Stimulated activated CD8-positive, alpha-beta memory T cell treated with anti-CD3 and anti-CD28 coated beads, Interleukin-15, amount 100 ng/mL, for 4 hours (primary cell): Measurements from ENCODE around the gene NTM.

Source experiments
- DNase-seq, 2 donors: peaks; one replicate each; pipeline ENCODE4 v3.0.0-alpha.2; 2020; ENCODE audit warnings: low read depth in 2 of 2

The NTM gene

GRCh38 chr11:131687291-131688047 is 317.1 kb downstream of the NTM start:
- DNase-seq = no peak

- no peak for DNase-seq
Measured at GRCh38 chr11:131688048-131688693, 317.8 kb downstream of the NTM start.

- no peak for DNase-seq
Measured at GRCh38 chr11:131689049-131689925, 318.9 kb downstream of the NTM start.

DNA sequence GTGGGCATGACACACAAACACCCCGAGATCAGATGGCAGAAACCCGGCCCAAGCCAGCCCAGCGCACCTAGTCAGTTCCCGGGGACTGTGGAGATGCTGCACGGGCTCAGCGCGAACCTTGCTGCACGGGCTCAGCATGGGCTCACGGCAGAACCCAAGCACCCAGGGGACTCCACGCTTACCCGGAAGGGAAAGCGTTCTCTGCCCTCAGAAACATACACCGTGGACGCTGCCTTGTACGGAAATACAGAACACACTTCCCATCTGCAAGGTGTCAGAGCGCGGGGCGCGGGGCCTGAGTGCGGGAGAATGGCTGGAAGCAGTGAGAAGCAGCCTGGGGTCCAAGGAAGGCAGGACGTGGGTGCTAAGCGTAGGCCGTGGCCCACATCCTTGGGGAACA is 319.9 kb downstream of the NTM start:
- no peak for DNase-seq

DNA sequence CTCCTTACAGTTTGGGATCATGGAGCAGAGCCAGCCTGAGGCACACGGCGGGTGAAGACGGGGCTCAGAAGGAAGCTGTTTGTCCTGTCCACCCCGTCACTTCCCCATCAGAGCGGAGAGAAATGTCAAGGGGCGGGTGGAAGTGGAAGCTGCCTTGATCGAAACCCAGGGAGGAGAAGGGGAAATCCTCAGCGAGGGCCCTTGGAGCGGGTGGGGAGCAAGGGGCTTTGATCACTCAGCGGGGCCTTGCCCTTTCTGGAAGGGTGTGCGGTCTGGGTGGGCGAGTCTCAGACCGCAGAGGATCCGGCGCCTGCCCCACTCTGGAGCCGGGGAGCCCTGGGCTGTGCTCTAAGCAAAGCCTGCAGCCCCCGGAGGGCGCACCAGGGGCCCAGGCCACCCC is 320.4 kb downstream of the NTM start:
- DNase-seq = no peak

DNA sequence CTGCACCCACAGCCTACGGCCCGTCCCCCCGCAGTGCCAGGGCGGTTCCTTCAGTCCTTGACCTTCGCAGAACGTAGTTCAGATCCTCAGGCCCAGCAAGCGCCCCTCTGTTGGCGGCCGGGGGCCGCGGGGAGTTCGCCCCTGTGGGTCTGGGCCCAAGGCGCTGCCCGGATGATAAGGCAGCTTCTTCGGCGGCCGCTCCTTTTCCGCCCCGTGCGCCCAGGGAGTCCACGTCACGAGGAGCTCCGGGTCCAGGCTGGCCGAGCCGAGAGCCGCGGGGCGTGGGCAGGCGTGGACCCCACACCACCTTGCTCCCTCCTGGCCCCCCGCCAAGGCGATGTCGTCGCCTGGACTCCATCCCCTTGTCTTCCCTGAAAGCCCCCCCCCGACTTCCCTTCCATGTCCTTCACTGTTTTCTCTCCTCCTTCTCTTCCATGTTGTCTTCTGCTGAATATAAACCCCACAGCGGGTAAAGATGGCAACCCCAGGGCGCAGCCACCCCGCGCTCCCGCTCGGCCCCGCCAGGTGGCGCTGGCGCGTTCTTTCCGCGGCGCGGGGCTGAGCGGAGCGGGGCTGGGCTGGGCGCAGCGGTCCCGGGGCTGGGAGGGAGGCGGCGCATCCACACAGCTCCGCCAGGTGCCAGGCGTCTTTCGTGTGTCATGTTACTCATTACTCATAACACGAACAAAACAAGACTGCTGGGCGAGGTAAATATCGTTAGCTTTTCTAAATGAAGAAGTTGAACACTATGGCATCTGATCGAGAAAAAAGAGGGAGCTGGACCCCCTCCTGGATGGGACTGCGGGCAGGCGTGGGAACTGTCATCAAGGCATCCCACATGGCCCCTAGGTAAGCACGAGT is 321.0 kb downstream of the NTM start:
- DNase-seq = no peak

GRCh38 chr11:131692151-131692550 is 321.7 kb downstream of the NTM start:
- no peak for DNase-seq

DNA sequence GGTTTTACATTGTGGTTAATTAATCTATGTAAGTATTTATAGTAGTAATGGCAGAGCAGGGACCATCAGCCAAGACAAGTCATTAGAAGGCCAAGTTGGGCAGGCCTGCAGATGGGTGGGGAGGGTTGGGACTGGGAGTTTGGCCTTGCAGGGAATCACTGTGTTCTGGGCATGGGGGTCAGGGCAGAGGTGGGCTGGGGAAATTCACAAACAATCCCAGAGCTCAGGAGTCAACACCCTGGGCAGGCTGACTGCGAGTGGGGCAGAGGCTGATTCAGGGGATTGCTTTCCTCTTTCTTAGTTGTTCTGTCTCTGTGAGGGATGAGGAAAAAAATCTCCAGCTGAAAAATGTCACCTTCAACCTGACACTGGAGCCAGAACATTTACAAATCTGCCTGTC is 322.5 kb downstream of the NTM start:
- DNase-seq = no peak

DNA sequence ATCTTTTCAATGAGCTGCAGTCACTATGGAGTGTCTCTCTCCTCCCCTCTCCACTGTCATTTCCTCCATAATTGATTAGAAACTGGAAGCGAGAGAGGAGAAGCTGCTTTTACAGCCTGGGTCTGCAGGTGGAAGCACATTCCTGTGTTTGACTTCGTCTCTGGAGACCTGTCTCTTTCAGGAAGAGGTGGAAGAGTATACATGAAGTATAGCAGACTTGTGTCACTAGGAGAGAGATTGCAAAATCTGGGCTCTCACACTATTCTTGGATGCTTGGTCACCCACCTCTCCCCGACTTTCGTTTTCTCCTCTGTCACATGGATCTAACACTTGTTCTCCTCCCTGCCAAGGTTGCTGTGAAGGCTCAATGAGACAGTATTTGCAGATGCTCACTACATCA is 323.3 kb downstream of the NTM start:
- DNase-seq = no peak

DNA sequence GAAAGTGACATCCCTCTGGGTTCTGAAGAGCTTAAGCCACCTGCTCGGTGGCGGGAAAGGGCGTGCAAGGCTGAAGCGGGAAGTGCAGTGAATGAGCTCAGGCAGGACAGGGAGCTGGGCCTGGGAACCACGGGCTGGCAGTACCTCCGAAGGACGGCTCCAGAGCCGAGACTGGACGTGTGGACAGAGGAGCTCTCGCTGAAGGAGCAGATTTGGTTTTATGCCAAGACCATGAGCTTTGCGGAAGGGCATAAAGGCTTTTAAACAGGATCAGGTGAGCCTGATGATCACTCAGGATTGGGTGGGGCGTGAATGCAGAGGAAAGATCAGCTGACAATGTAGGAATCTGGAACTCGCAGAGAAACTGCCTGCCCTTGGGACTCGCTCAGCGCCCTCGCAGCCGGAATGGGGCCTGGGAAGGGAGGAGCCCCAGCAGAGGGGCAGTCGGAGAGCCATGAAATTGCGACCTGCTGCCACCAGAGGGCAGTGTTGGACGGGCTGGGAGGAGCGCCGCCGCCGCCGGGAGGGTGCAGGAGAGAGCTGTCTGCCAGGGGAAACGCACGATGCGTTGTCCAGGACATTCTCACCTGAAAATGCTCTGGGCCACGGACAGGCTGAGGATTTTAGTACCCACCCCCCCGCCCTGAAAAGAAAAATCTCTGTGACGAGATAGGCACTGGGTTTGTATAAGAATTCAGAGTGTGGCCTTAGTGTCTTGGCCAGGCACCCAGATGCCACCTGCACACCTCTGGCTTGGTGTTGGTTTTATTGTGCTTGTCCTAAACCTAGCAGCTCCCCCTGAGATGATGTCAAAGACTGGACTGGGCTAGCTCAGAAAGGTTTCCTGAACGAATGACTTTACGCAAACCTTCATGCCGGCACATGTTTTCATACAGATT is 324.4 kb downstream of the NTM start:
- DNase-seq = no peak

GRCh38 chr11:131695889-131696429 is 325.5 kb downstream of the NTM start:
- no peak for DNase-seq

DNA sequence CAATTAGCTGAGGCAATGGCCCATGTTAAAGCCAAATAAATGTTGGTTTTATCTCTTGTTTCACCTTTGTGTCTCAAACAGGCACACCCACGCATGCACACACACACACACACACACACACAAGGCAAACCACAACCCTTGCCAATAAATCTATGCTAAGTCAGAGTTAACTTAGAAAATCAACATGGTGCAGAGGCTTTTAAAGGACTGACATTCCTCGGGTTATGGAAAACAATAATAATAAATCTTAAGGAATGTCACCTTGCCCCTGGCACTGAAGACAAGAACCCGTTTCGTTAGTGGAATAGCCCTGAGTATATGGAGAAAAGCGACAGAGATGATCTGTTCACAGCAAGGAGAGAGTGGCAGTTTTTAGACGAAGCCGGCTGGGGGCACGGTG is 326.3 kb downstream of the NTM start:
- no peak for DNase-seq

DNA sequence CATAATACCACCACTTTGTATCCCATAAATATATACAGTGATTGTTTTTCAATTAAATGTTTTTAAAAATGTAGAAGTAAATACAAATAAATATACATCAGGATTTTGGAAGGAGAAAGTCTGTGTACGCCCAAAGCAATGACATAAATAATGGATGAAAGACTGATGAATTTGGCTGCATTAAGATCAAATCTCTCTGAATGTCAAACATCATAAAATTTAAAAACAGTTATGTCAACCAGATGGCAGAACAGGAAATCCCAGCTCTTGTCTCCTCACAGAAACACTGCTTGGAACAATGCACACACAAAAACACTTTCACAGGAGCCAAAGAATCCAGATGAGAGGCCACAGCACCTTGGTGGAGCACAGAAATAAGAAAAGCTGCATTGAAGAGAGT is 332.9 kb downstream of the NTM start:
- DNase-seq = no peak

- no peak for DNase-seq
Measured at GRCh38 chr11:131704682-131705081, 334.3 kb downstream of the NTM start.

- no peak for DNase-seq
Measured at GRCh38 chr11:131710511-131710910, 340.1 kb downstream of the NTM start.

GRCh38 chr11:131712897-131713296 is 342.5 kb downstream of the NTM start:
- no peak for DNase-seq

DNA sequence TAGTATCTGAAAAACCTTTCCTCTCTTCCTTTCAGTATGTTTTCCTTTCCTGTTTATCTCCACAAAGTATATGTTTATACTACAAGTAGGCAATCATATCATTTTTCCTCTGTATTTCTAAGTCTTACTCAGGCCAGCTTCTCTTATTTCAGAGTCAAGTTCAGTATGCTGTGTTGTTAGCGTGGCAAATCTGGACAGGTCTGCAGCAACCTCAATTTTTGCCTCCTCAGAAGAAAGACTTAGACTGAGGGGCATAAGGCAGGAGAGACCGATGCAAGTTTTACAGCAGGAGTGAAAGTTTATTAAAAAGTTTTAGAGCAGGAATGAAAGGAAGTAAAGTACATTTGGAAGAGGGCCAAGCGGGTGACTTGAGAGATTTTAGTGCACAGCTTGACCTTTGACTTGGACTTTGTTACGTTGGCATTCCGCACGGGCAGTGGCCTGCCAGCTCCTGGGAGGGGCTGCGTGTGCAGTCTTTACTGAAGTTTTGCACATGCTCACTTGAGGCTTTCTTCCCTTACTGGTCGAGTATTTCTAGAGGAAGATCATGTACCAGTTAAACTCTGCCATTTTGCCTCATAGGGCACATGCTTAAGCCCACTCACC is 343.2 kb downstream of the NTM start:
- DNase-seq = no peak

DNA sequence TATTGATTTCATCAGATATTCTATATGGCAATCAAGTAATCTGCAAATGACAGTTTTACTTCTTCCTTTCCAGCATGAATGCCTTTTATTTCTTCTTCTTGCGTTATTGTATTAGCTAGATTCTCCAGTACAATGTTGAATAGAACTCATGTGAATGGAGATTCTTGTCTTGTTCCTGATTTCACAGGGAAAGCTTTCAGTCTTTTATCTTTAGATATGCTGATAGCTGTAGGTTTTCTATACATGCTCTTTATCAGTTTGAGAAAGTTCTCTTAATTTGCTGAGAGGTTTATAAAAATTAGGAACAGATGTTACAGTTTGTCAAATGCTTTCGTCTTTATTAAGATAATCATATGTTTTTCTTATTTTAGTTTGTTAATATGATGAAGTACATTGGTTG is 347.2 kb downstream of the NTM start:
- DNase-seq = no peak

DNA sequence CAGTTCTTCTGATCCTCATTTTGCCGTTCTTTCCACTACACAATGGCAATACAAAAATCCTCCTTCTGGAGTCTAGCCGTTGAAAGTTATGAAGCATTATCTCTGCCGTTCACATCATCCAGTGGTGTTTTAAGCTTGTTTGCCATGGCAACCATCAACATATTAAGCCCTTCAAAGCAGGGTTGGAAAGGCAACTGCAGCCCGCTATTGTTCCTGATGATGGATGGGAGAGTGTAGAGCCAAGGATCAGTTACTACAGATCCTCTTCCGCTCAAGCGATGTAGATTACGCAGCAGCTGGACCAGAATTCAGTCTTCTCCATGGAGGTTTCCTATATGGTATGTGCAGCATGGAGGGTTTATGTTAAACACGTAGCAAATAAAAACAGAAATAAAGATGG is 352.7 kb downstream of the NTM start:
- DNase-seq = no peak

DNA sequence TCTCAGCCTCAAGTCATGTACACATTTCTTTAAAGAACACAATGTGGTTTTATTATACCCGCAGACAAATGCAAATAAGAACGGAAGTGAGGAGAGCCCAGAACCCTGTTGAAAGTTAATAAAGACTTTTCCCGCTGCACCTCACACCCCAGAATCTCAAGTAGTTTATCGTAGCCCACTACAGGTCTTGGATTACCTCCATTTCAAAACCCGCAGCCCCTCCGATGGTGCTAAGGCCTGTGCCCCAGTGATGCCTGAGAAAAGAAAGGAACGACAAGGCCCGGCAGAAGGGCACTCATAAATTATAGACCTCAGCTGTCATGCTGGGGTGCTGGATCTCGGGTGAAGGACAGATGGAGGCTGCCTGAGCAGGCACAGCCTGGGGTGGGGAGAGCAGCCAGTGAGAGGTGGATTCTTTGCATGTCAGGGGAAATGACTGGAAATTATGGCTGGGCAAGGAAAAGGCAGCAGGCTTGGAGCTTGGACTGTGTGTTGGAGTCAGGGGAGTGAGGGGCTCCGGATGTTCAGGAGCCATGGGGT is 354.1 kb downstream of the NTM start:
- no peak for DNase-seq
